Measurements from ENCODE around the gene KIAA1217.

- no peak for TF ChIP-seq POLR2A (IDR thresholded peaks at IDR 0.05; ENCODE audit: low read depth, low read length)
- TF ChIP-seq PAX5 (IDR thresholded peaks at IDR 0.05; ENCODE audit: insufficient read depth, low read length, severe bottlenecking), result no peak
- no peak for TF ChIP-seq POLR2AphosphoS5 (IDR thresholded peaks at IDR 0.05; ENCODE audit: low read depth, low read length)
- TF ChIP-seq TAF1 (IDR thresholded peaks at IDR 0.05; ENCODE audit: low read depth, low read length), result no peak
- no peak for TF ChIP-seq SPI1 (IDR thresholded peaks at IDR 0.05; ENCODE audit: low read depth, low read length)
- no peak for TF ChIP-seq POU2F2 (IDR thresholded peaks at IDR 0.05; ENCODE audit: low read depth, low read length)
These were observed 244.5 kb downstream of the KIAA1217 start for GRCh38 chr10:24453404-24453830.

Measured in GM12891 (cell line).